ENCODE measurements around the gene ARHGAP22. TPM values are rescaled to one million over a fixed set of nuclear protein-coding genes. Genes with fewer than 3 reads are reported as not detected.

ARHGAP22 gene
- total RNA-seq, 8 experiments from 2014 or later: 0.72 to 9.3 (median 1.8) TPM

GRCh38 chr10:48535416-48536155 is 69.3 kb downstream of the ARHGAP22 start:
- ATAC-seq (replicated peaks in 6 of 8): no peak
- Histone ChIP-seq H3K27ac (no peak overlapping the region), H3K4me3 (no peak overlapping the region), H3K4me1 (replicated peaks in 1 of 2) (peaks cover 0 to 3% of the 10 kb centered on the region in 2 donors)
- in situ Hi-C loops (cut with MboI; ENCODE audit: low pct_unique_long_range_greater_than_20kb in 2 of 9, low sequenced_read_pairs in 9 of 9, unreplicated experiment in 9 of 9): no loop called here
- WGBS, 10 experiments: 40 to 100% (median 87%) methylated on average over 1 to 6 of the region's 12 CpGs; no CpG with 5 or more reads in 3 of the 10 experiments

- Histone ChIP-seq H3K27ac (no peak overlapping the region), H3K4me1 (replicated peaks in 1 of 2) (peaks cover 0 to 3% of the 10 kb centered on the region in 2 donors), H3K4me3 (no peak overlapping the region)
- in situ Hi-C loops (cut with MboI; ENCODE audit: low pct_unique_long_range_greater_than_20kb in 2 of 9, low sequenced_read_pairs in 9 of 9, unreplicated experiment in 9 of 9): no loop called here
- 28 to 80% (median 60%) methylated on average over 1 to 4 of the region's 8 CpGs; no CpG with 5 or more reads in 5 of the 10 experiments for WGBS, 10 experiments
- ATAC-seq (replicated peaks in 6 of 8): peak in 3 of 8 experiments; percentile 30 to 90 (median 53)
Measured at GRCh38 chr10:48533951-48534720, 70.7 kb downstream of the ARHGAP22 start.

- 67 to 100% (median 90%) methylated on average over 1 to 3 of the region's 3 CpGs; no CpG with 5 or more reads in 1 of the 10 experiments for WGBS, 10 experiments
- in situ Hi-C loops (cut with MboI; ENCODE audit: low pct_unique_long_range_greater_than_20kb in 2 of 9, low sequenced_read_pairs in 9 of 9, unreplicated experiment in 9 of 9): no loop called here
- no peak for ATAC-seq (replicated peaks in 6 of 8)
- no peak overlapping the region for H3K4me3 ChIP-seq
- H3K27ac ChIP-seq: no peak overlapping the region
- peaks cover 0 to 3% of the 10 kb centered on the region in 2 donors for H3K4me1 ChIP-seq (replicated peaks in 1 of 2)
Measured at GRCh38 chr10:48533540-48533939, 71.3 kb downstream of the ARHGAP22 start.

GRCh38 chr10:48531486-48531885 is 73.4 kb downstream of the ARHGAP22 start:
- ATAC-seq (replicated peaks in 6 of 8): no peak
- Histone ChIP-seq H3K27ac (no peak overlapping the region), H3K4me1 (replicated peaks in 1 of 2) (no peaks in the 10 kb centered on the region), H3K4me3 (no peak overlapping the region)
- WGBS, 10 experiments: 30 to 100% (median 83%) methylated on average over 2 to 5 of the region's 5 CpGs; no CpG with 5 or more reads in 3 of the 10 experiments
- in situ Hi-C loops (cut with MboI; ENCODE audit: low pct_unique_long_range_greater_than_20kb in 2 of 9, low sequenced_read_pairs in 9 of 9, unreplicated experiment in 9 of 9): no loop called here

- H3K4me3 ChIP-seq: no peak overlapping the region
- H3K27ac ChIP-seq: no peak overlapping the region
- WGBS, 10 experiments: 50 to 100% (median 67%) methylated on average over 1 of the region's 2 CpGs; no CpG with 5 or more reads in 5 of the 10 experiments
- in situ Hi-C loops (cut with MboI; ENCODE audit: low pct_unique_long_range_greater_than_20kb in 2 of 9, low sequenced_read_pairs in 9 of 9, unreplicated experiment in 9 of 9): no loop called here
- no peaks in the 10 kb centered on the region for H3K4me1 ChIP-seq (replicated peaks in 1 of 2)
- ATAC-seq (replicated peaks in 6 of 8): no peak
Measured at GRCh38 chr10:48529331-48529730, 75.5 kb downstream of the ARHGAP22 start.

- 100% methylated on average over 1 of the region's 1 CpG; no CpG with 5 or more reads in 7 of the 10 experiments for WGBS, 10 experiments
- no peak for ATAC-seq (replicated peaks in 6 of 8)
- Histone ChIP-seq H3K4me1 (replicated peaks in 1 of 2) (no peaks in the 10 kb centered on the region), H3K4me3 (no peak overlapping the region), H3K27ac (no peak overlapping the region)
- in situ Hi-C loops (cut with MboI; ENCODE audit: low pct_unique_long_range_greater_than_20kb in 2 of 9, low sequenced_read_pairs in 9 of 9, unreplicated experiment in 9 of 9): no loop called here
Measured at GRCh38 chr10:48527756-48528155, 77.1 kb downstream of the ARHGAP22 start.

GRCh38 chr10:48526846-48527505 is 77.9 kb downstream of the ARHGAP22 start:
- no peaks in the 10 kb centered on the region for H3K4me1 ChIP-seq (replicated peaks in 1 of 2)
- H3K27ac ChIP-seq: no peak overlapping the region
- ATAC-seq (replicated peaks in 6 of 8): no peak
- H3K4me3 ChIP-seq: no peak overlapping the region
- WGBS, 10 experiments: 58 to 100% (median 89%) methylated on average over 1 to 2 of the region's 2 CpGs; no CpG with 5 or more reads in 2 of the 10 experiments
- in situ Hi-C loops (cut with MboI; ENCODE audit: low pct_unique_long_range_greater_than_20kb in 2 of 9, low sequenced_read_pairs in 9 of 9, unreplicated experiment in 9 of 9): no loop called here

- Histone ChIP-seq H3K4me3 (no peak overlapping the region), H3K27ac (no peak overlapping the region), H3K4me1 (replicated peaks in 1 of 2) (no peaks in the 10 kb centered on the region)
- ATAC-seq (replicated peaks in 6 of 8): peak in 2 of 8 experiments; percentile 13 to 54
- 29 to 66% (median 53%) methylated on average over 5 to 12 of the region's 14 CpGs; no CpG with 5 or more reads in 2 of the 10 experiments for WGBS, 10 experiments
- in situ Hi-C loops (cut with MboI; ENCODE audit: low pct_unique_long_range_greater_than_20kb in 2 of 9, low sequenced_read_pairs in 9 of 9, unreplicated experiment in 9 of 9): no loop called here
Measured at GRCh38 chr10:48526011-48526821, 78.7 kb downstream of the ARHGAP22 start.

- Histone ChIP-seq H3K4me1 (replicated peaks in 1 of 2) (no peaks in the 10 kb centered on the region), H3K27ac (no peak overlapping the region), H3K4me3 (no peak overlapping the region)
- WGBS, 10 experiments: 53 to 100% (median 95%) methylated on average over 1 to 5 of the region's 5 CpGs; no CpG with 5 or more reads in 2 of the 10 experiments
- in situ Hi-C loops (cut with MboI; ENCODE audit: low pct_unique_long_range_greater_than_20kb in 2 of 9, low sequenced_read_pairs in 9 of 9, unreplicated experiment in 9 of 9): no loop called here
- no peak for ATAC-seq (replicated peaks in 6 of 8)
Measured at GRCh38 chr10:48525113-48525512, 79.8 kb downstream of the ARHGAP22 start.

- Histone ChIP-seq H3K27ac (no peak overlapping the region), H3K4me1 (replicated peaks in 1 of 2) (no peaks in the 10 kb centered on the region), H3K4me3 (peak overlapping the region; percentile 47 to 71 (median 50))
- WGBS, 10 experiments: 0 to 100% (median 37%) methylated on average over 1 to 6 of the region's 93 CpGs; no CpG with 5 or more reads in 6 of the 10 experiments
- in situ Hi-C loops (cut with MboI; ENCODE audit: low pct_unique_long_range_greater_than_20kb in 2 of 9, low sequenced_read_pairs in 9 of 9, unreplicated experiment in 9 of 9): loop anchor here in 2 of 9 experiments (25.0 kb wide), 1 partner anchor 162 kb away; no protein-coding TSS in a partner anchor
- ATAC-seq (replicated peaks in 6 of 8): peak; percentile 71 to 88 (median 82)
Measured at GRCh38 chr10:48523820-48524758, 80.8 kb downstream of the ARHGAP22 start.

DNA sequence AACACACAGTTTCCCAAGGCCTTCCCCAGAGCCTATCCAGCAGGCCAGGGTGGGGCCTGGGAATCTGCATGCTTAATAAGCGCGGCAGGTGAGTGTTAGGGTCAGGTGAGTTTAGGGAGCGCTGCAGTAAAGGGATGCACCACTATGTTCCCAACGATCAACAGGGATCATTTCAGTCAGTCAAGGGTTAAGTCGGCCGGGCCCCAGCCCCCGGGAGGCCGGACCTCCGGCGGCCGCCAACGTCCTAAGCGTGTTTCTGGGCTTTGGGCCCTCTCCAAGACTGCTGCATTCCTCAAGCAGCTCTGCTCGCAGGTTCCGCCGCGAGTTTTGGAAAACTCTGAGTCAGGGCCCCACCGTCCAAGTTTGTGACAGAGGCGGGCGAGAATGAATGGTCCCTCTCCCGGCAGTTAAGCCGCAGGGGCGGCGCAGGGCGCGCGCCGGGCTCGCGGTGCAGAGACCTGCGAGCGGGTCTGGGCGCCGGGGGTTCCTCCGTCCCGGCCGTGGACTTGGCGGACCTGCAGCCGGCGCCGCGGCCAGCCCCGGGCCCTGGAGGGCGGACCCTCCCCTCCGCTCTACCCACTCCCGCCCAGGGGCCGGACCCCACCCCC is 81.6 kb downstream of the ARHGAP22 start:
- 0 to 5% (median 3%) methylated on average over 2 to 25 of the region's 47 CpGs; no CpG with 5 or more reads in 6 of the 10 experiments for WGBS, 10 experiments
- in situ Hi-C loops (cut with MboI; ENCODE audit: low pct_unique_long_range_greater_than_20kb in 2 of 9, low sequenced_read_pairs in 9 of 9, unreplicated experiment in 9 of 9): loop anchor here in 2 of 9 experiments (25.0 kb wide), 1 partner anchor 161 kb away; no protein-coding TSS in a partner anchor

More for the DNA sequence above, 81.6 kb downstream of the ARHGAP22 start:
- H3K27ac ChIP-seq: no peak overlapping the region
- peak overlapping the region; percentile 47 to 71 (median 50) for H3K4me3 ChIP-seq
- no peaks in the 10 kb centered on the region for H3K4me1 ChIP-seq (replicated peaks in 1 of 2)
- ATAC-seq (replicated peaks in 6 of 8): peak; percentile 39 to 60 (median 46)

Measured in motor neuron (in vitro differentiated cells).